ENCODE data around the gene EYS.

DNA sequence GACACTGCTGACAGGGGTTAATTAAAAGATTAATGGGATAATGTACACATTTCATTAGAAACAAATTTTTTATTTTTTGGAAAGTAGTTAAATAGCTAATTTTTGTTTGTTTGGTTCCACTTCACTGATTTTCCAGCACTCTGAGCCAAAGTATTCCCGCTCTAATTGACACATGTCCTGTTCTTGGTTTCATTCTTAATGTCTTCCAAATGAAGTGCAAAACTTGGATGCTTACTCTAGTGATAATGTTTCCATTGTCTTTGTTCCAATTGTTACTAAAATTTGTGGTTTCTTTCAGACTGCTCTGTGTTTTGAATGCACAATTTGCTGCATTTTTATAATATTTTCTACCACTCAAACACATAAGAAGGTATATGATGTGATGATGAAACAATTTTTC, 1277.1 kb downstream of the EYS start:
- TF ChIP-seq, protein P1, sequence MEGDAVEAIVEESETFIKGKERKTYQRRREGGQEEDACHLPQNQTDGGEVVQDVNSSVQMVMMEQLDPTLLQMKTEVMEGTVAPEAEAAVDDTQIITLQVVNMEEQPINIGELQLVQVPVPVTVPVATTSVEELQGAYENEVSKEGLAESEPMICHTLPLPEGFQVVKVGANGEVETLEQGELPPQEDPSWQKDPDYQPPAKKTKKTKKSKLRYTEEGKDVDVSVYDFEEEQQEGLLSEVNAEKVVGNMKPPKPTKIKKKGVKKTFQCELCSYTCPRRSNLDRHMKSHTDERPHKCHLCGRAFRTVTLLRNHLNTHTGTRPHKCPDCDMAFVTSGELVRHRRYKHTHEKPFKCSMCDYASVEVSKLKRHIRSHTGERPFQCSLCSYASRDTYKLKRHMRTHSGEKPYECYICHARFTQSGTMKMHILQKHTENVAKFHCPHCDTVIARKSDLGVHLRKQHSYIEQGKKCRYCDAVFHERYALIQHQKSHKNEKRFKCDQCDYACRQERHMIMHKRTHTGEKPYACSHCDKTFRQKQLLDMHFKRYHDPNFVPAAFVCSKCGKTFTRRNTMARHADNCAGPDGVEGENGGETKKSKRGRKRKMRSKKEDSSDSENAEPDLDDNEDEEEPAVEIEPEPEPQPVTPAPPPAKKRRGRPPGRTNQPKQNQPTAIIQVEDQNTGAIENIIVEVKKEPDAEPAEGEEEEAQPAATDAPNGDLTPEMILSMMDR (IDR thresholded peaks at IDR 0.05): no peak
- TF ChIP-seq POLR2A (IDR thresholded peaks at IDR 0.05): no peak
